ENCODE measurements around the gene PNPLA8. TPM values are rescaled to one million over a fixed set of nuclear protein-coding genes. Genes with fewer than 3 reads are reported as not detected.

PNPLA8 gene
- total RNA-seq, 1 donor from 2014 or later = 29.5 TPM

- Mint-ChIP-seq H3K27ac (ENCODE audit: unreplicated experiment) (no peak overlapping the region), H3K27me3 (ENCODE audit: unreplicated experiment) (peaks cover 15% of the 10 kb centered on the region), H3K36me3 (ENCODE audit: unreplicated experiment) (no peaks in the 10 kb centered on the region), H3K9me3 (ENCODE audit: unreplicated experiment) (no peaks in the 10 kb centered on the region), H3K4me1 (ENCODE audit: unreplicated experiment) (peaks cover 24% of the 10 kb centered on the region), H3K4me3 (ENCODE audit: unreplicated experiment) (no peak overlapping the region)
- peak; percentile 61 for TF ChIP-seq CTCF (IDR thresholded peaks at IDR 0.05)
- DNase-seq (ENCODE audit: extremely low spot score, unreplicated experiment) = no peak
Observed at GRCh38 chr7:108452707-108453106, 73.2 kb downstream of the PNPLA8 start.

- Mint-ChIP-seq H3K4me1 (ENCODE audit: unreplicated experiment) (peaks cover 17% of the 10 kb centered on the region), H3K27me3 (ENCODE audit: unreplicated experiment) (peaks cover 4% of the 10 kb centered on the region), H3K27ac (ENCODE audit: unreplicated experiment) (no peak overlapping the region), H3K4me3 (ENCODE audit: unreplicated experiment) (no peak overlapping the region), H3K9me3 (ENCODE audit: unreplicated experiment) (no peaks in the 10 kb centered on the region), H3K36me3 (ENCODE audit: unreplicated experiment) (no peaks in the 10 kb centered on the region)
- TF ChIP-seq CTCF (IDR thresholded peaks at IDR 0.05) = no peak
- DNase-seq (ENCODE audit: extremely low spot score, unreplicated experiment) = no peak
Observed at GRCh38 chr7:108451296-108451848, 74.6 kb downstream of the PNPLA8 start.

- Mint-ChIP-seq H3K27ac (ENCODE audit: unreplicated experiment) (no peak overlapping the region), H3K36me3 (ENCODE audit: unreplicated experiment) (peaks cover 5% of the 10 kb centered on the region), H3K27me3 (ENCODE audit: unreplicated experiment) (peaks cover 4% of the 10 kb centered on the region), H3K4me3 (ENCODE audit: unreplicated experiment) (no peak overlapping the region), H3K9me3 (ENCODE audit: unreplicated experiment) (no peaks in the 10 kb centered on the region), H3K4me1 (ENCODE audit: unreplicated experiment) (peaks cover 17% of the 10 kb centered on the region)
- TF ChIP-seq CTCF (IDR thresholded peaks at IDR 0.05) = no peak
- no peak for DNase-seq (ENCODE audit: extremely low spot score, unreplicated experiment)
Observed at GRCh38 chr7:108450160-108450559, 75.8 kb downstream of the PNPLA8 start.

- H3K27me3 Mint-ChIP-seq (ENCODE audit: unreplicated experiment) = peaks cover 4% of the 10 kb centered on the region
- no peaks in the 10 kb centered on the region for H3K9me3 Mint-ChIP-seq (ENCODE audit: unreplicated experiment)
- peaks cover 5% of the 10 kb centered on the region for H3K36me3 Mint-ChIP-seq (ENCODE audit: unreplicated experiment)
- peaks cover 15% of the 10 kb centered on the region for H3K4me1 Mint-ChIP-seq (ENCODE audit: unreplicated experiment)
- DNase-seq (ENCODE audit: extremely low spot score, unreplicated experiment) = no peak
- no peak overlapping the region for H3K4me3 Mint-ChIP-seq (ENCODE audit: unreplicated experiment)
- no peak overlapping the region for H3K27ac Mint-ChIP-seq (ENCODE audit: unreplicated experiment)
- no peak for TF ChIP-seq CTCF (IDR thresholded peaks at IDR 0.05)
Observed at GRCh38 chr7:108449521-108449920, 76.4 kb downstream of the PNPLA8 start.

- H3K27ac Mint-ChIP-seq (ENCODE audit: unreplicated experiment) = no peak overlapping the region
- no peak for TF ChIP-seq CTCF (IDR thresholded peaks at IDR 0.05)
- peaks cover 8% of the 10 kb centered on the region for H3K4me1 Mint-ChIP-seq (ENCODE audit: unreplicated experiment)
- peaks cover 5% of the 10 kb centered on the region for H3K36me3 Mint-ChIP-seq (ENCODE audit: unreplicated experiment)
- no peak for DNase-seq (ENCODE audit: extremely low spot score, unreplicated experiment)
- H3K27me3 Mint-ChIP-seq (ENCODE audit: unreplicated experiment) = peaks cover 4% of the 10 kb centered on the region
- H3K9me3 Mint-ChIP-seq (ENCODE audit: unreplicated experiment) = no peaks in the 10 kb centered on the region
- H3K4me3 Mint-ChIP-seq (ENCODE audit: unreplicated experiment) = no peak overlapping the region
Observed at GRCh38 chr7:108448584-108449505, 77.1 kb downstream of the PNPLA8 start.
